HepG2 (cell line): ENCODE data around the gene RAB23. TPM values are rescaled to one million over a fixed set of nuclear protein-coding genes. Genes with fewer than 3 reads are reported as not detected.
A peak's percentile ranks its signal among the peaks of the same experiment; 100 is the strongest.

Experiments
- FOSL2 ChIP-seq: sonication (generic); formaldehyde crosslinking; IDR thresholded peaks from 2 replicates; pipeline ENCODE4 v1.4.0; 2020; ENCODE audit warnings: missing genetic modification reagents
- FOXM1 ChIP-seq: sonication (generic); formaldehyde crosslinking; IDR thresholded peaks from 2 replicates; pipeline ENCODE4 v1.5.0; 2020; ENCODE audit warnings: missing genetic modification reagents
- HNF4A ChIP-seq: sonication (generic); formaldehyde crosslinking; IDR thresholded peaks from 2 replicates; pipeline ENCODE4 v1.4.0; 2020; ENCODE audit warnings: missing genetic modification reagents
- NCOR1 ChIP-seq: fragments of 200-600 bp; sonication (generic); IDR thresholded peaks from 2 replicates; pipeline ENCODE4 v1.7.0; 2017; ENCODE audit warnings: antibody characterized with exemption, low read length, borderline replicate concordance
- REST ChIP-seq, 2 experiments: IDR thresholded peaks; 2 replicates each; pipeline ENCODE4 v1.6.1; 2011 to 2012; ENCODE audit warnings: low read length in 2 of 2, borderline replicate concordance in 1 of 2, low read depth in 1 of 2, mild to moderate bottlenecking in 1 of 2, moderate library complexity in 1 of 2
- TOPORS ChIP-seq: sonication (generic); formaldehyde crosslinking; IDR thresholded peaks from 2 replicates; pipeline ENCODE4 v1.8.0; 2023; ENCODE audit warnings: mild to moderate bottlenecking, missing genetic modification reagents
- ZNF224 ChIP-seq: sonication (generic); formaldehyde crosslinking; IDR thresholded peaks from 2 replicates; pipeline ENCODE4 v1.5.0; 2020; ENCODE audit warnings: mild to moderate bottlenecking, missing genetic modification reagents
- ZNF317 ChIP-seq: sonication (generic); formaldehyde crosslinking; IDR thresholded peaks from 2 replicates; pipeline ENCODE4 v1.5.0; 2020; ENCODE audit warnings: mild to moderate bottlenecking, missing genetic modification reagents
- ZNF382 ChIP-seq: sonication (generic); formaldehyde crosslinking; IDR thresholded peaks from 2 replicates; pipeline ENCODE4 v1.5.0; 2020; ENCODE audit warnings: missing genetic modification reagents, mild to moderate bottlenecking, borderline replicate concordance
- ZNF496 ChIP-seq: sonication (generic); formaldehyde crosslinking; IDR thresholded peaks from 2 replicates; pipeline ENCODE4 v1.8.1; 2023; ENCODE audit warnings: mild to moderate bottlenecking, moderate library complexity, missing genetic modification reagents; ENCODE audit not compliant: insufficient replicate concordance
- ZNF530 ChIP-seq: sonication (generic); formaldehyde crosslinking; IDR thresholded peaks from 2 replicates; pipeline ENCODE4 v1.5.0; 2020; ENCODE audit warnings: low read depth, mild to moderate bottlenecking, missing genetic modification reagents
- ZNF546 ChIP-seq: sonication (generic); formaldehyde crosslinking; conservative IDR thresholded peaks from 2 replicates; pipeline ENCODE4 v1.8.1; 2023; ENCODE audit warnings: mild to moderate bottlenecking, missing genetic modification reagents
- ZNF782 ChIP-seq: sonication (generic); formaldehyde crosslinking; IDR thresholded peaks from 2 replicates; pipeline ENCODE4 v1.4.0; 2020; ENCODE audit warnings: missing genetic modification reagents, mild to moderate bottlenecking, borderline replicate concordance
- polyA plus RNA-seq, 8 experiments: library from polyadenylated mRNA; depleted of rRNA in 3 of 8; stranded (reverse) in 7 of 8; unstranded in 1 of 8; fragments of >200 nt; fragmentation: Illumina TruSeq in 4 of 8; extraction: Trizol in 4 of 8; gene quantifications; 2 replicates each; pipeline versions ENCODE4 v1.2.1 to v1.2.3, GENCODE V29; 2011 to 2016; ENCODE audit warnings: low read depth in 4 of 8, missing spikeins in 1 of 8, mixed read lengths in 1 of 8; ENCODE audit not compliant: insufficient read depth in 1 of 8
- total RNA-seq, 5 experiments: library from RNA; depleted of rRNA; stranded (reverse); fragments of >200 nt; fragmentation: Illumina TruSeq; extraction: Trizol; gene quantifications; 2 replicates each; pipeline ENCODE4 v1.2.3, GENCODE V29; 2016; ENCODE audit warnings: low read depth in 1 of 5
- TF ChIP-seq, protein P1 (sequence below): sonication (generic); formaldehyde crosslinking; IDR thresholded peaks from 2 replicates; pipeline ENCODE4 v1.5.1; 2020; ENCODE audit warnings: mild to moderate bottlenecking, missing genetic modification reagents
- TF ChIP-seq, protein P2 (sequence below): sonication (generic); formaldehyde crosslinking; IDR thresholded peaks from 2 replicates; pipeline ENCODE4 v1.4.0; 2020; ENCODE audit warnings: mild to moderate bottlenecking, missing genetic modification reagents
- TF ChIP-seq, protein P3 (sequence below): sonication (generic); formaldehyde crosslinking; IDR thresholded peaks from 2 replicates; pipeline ENCODE4 v1.8.0; 2022; ENCODE audit warnings: missing genetic modification reagents, mild to moderate bottlenecking, inconsistent platforms, borderline replicate concordance

RAB23 gene
- total and polyA plus RNA-seq, 2 of the 13 experiments (the other 11 are each of a cell fraction or from before 2014, with no cell fraction given) = 5.5 to 16.4 TPM

- TF ChIP-seq, protein P1, sequence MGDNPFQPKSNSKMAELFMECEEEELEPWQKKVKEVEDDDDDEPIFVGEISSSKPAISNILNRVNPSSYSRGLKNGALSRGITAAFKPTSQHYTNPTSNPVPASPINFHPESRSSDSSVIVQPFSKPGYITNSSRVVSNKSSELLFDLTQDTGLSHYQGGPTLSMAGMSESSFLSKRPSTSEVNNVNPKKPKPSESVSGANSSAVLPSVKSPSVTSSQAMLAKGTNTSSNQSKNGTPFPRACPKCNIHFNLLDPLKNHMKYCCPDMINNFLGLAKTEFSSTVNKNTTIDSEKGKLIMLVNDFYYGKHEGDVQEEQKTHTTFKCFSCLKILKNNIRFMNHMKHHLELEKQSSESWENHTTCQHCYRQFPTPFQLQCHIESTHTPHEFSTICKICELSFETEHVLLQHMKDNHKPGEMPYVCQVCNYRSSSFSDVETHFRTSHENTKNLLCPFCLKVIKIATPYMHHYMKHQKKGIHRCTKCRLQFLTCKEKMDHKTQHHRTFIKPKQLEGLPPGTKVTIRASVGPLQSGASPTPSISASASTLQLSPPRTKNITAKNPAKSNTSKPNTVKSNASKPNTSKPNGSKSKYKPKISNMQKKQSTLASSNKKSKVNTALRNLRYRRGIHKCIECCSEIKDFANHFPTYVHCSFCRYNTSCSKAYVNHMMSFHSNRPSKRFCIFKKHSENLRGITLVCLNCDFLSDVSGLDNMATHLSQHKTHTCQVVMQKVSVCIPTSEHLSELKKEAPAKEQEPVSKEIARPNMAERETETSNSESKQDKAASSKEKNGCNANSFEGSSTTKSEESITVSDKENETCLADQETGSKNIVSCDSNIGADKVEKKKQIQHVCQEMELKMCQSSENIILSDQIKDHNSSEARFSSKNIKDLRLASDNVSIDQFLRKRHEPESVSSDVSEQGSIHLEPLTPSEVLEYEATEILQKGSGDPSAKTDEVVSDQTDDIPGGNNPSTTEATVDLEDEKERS (CRISPR knock-in tag) = 0 out of 2 replicates have a peak, but pooled peaks have one; percentile 60
- TF ChIP-seq HNF4A (CRISPR knock-in tag) (peak; percentile 13; the same call in 1 of the 2 replicates), REST (IDR thresholded peaks at IDR 0.05; ENCODE audit: borderline replicate concordance in 1 of 2, low read depth in 1 of 2, low read length in 2 of 2) (peak in 1 of 2 experiments; percentile 37; a peak in 1 of 4 replicates), ZNF496 (CRISPR knock-in tag) (no peak), ZNF382 (CRISPR knock-in tag) (no peak), ZNF224 (no peak), ZNF546 (CRISPR knock-in tag) (no peak; the same call in 1 of the 2 replicates), FOSL2 (CRISPR knock-in tag) (no peak), NCOR1 (no peak), TOPORS (CRISPR knock-in tag) (no peak), FOXM1 (CRISPR knock-in tag) (no peak), ZNF530 (CRISPR knock-in tag) (no peak), ZNF317 (CRISPR knock-in tag) (peak; percentile 60; the same call in 1 of the 2 replicates), ZNF782 (CRISPR knock-in tag) (no peak)
- TF ChIP-seq, protein P2, sequence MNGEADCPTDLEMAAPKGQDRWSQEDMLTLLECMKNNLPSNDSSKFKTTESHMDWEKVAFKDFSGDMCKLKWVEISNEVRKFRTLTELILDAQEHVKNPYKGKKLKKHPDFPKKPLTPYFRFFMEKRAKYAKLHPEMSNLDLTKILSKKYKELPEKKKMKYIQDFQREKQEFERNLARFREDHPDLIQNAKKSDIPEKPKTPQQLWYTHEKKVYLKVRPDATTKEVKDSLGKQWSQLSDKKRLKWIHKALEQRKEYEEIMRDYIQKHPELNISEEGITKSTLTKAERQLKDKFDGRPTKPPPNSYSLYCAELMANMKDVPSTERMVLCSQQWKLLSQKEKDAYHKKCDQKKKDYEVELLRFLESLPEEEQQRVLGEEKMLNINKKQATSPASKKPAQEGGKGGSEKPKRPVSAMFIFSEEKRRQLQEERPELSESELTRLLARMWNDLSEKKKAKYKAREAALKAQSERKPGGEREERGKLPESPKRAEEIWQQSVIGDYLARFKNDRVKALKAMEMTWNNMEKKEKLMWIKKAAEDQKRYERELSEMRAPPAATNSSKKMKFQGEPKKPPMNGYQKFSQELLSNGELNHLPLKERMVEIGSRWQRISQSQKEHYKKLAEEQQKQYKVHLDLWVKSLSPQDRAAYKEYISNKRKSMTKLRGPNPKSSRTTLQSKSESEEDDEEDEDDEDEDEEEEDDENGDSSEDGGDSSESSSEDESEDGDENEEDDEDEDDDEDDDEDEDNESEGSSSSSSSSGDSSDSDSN (CRISPR knock-in tag) = peak; percentile 88
- TF ChIP-seq, protein P3, sequence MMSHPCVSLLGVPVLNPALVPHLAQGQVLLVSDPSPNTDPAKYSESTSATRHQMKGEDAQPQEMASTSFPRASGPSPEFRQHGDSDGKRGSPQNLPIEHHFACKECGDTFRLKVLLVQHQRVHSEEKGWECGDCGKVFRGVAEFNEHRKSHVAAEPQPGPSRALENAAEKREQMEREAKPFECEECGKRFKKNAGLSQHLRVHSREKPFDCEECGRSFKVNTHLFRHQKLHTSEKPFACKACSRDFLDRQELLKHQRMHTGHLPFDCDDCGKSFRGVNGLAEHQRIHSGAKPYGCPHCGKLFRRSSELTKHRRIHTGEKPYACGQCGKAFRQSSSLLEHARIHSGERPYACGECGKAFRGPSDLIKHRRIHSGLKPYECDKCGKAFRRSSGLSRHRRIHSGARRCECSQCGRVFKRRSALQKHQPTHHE = no peak; the same call in 1 of the 2 replicates
These were observed at the start of gene RAB23 (continued) for GRCh38 chr6:57221936-57222742.
